ENCODE data around the gene MT1M.
"Not testable (repeated sequence)": the region's sequence is repeated elsewhere in the genome, so short reads cannot be mapped to it uniquely, and the experiment has no call there.

DNA sequence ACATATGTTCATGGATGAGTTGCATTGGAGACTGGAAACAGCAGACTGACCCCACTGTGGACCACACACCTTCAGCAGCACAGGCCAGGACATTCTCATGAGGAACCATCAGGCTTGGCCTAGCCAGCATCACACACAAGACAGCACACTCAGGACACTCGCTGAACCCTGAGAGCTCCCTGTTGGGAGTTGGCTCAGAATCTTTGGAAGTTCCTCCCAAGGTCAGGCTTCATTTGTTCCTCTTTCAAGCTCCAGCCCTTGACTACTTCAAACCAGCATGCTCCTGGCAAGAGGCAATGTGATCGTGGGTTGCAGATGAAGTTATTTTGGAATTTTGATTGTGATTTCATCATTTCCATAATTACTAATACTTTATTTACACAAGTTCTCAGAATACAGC is 39.2 kb downstream of the MT1M start:
- TF ChIP-seq, protein P1, sequence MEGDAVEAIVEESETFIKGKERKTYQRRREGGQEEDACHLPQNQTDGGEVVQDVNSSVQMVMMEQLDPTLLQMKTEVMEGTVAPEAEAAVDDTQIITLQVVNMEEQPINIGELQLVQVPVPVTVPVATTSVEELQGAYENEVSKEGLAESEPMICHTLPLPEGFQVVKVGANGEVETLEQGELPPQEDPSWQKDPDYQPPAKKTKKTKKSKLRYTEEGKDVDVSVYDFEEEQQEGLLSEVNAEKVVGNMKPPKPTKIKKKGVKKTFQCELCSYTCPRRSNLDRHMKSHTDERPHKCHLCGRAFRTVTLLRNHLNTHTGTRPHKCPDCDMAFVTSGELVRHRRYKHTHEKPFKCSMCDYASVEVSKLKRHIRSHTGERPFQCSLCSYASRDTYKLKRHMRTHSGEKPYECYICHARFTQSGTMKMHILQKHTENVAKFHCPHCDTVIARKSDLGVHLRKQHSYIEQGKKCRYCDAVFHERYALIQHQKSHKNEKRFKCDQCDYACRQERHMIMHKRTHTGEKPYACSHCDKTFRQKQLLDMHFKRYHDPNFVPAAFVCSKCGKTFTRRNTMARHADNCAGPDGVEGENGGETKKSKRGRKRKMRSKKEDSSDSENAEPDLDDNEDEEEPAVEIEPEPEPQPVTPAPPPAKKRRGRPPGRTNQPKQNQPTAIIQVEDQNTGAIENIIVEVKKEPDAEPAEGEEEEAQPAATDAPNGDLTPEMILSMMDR (conservative IDR thresholded peaks at IDR 0.05; ENCODE audit: low read depth, low read length): not testable (repeated sequence)
- TF ChIP-seq EZH2 (IDR thresholded peaks at IDR 0.05; ENCODE audit: borderline replicate concordance, low read depth, low read length, poor library complexity, severe bottlenecking): not testable (repeated sequence)
